ENCODE measurements around the gene HHLA2. TPM values are rescaled to one million over a fixed set of nuclear protein-coding genes. Genes with fewer than 3 reads are reported as not detected.

Gene HHLA2
- total RNA-seq, 1 experiment from 2014 or later = not detected

DNA sequence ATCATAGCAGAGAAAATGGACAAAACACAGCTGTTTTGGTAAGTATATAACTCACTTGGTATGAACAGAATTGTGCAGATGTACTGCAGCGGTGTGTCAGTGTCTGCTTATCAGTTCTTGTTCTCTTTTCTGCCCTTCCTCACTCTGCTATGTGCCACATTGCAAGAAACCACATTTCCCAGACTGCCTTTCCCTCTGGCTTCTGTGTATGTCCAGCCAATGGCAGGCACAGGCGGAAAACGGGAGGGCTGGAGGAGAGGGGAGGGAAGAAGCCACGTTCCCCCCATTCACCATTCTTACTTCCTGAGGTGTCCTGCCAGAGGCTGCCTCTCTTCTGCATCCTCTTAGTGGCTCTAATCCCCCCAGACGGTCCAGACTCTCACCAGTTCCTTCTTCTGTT, 15.4 kb downstream of the HHLA2 start:
- Histone ChIP-seq H3K4me3 (no peak overlapping the region), H3K36me3 (no peaks in the 10 kb centered on the region), H3K4me1 (replicated peaks) (no peaks in the 10 kb centered on the region), H3K27ac (no peak overlapping the region), H3K9me3 (replicated peaks) (0 out of 2 replicates have a peak, but pooled peaks cover 5% of the 10 kb centered on the region), H3K27me3 (replicated peaks) (0 out of 2 replicates have a peak, but pooled peaks cover 5% of the 10 kb centered on the region)
- no peak for DNase-seq (ENCODE audit: low read depth in 1 of 2, low spot score in 2 of 2)

DNA sequence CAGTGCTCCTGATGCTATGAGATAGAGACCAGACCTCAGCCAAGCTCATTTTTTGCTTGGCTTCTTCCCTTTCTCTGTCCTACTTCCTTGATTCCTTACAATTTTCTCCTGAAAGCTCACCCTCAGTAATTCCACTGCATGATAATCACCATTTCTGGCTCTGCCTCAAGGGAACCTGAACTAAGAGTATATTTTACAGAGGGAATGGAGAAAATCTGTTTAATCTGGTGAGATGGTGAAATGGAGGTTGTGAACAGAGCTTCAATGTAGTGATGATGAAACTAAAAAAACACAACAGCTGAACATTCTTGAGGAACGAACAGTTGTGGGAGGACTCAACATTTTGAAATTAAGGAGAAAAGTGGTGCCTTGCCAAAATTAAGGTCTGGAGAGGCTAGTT, 16.3 kb downstream of the HHLA2 start:
- DNase-seq (ENCODE audit: low read depth in 1 of 2, low spot score in 2 of 2) = no peak
- Histone ChIP-seq H3K4me1 (replicated peaks) (no peaks in the 10 kb centered on the region), H3K9me3 (replicated peaks) (0 out of 2 replicates have a peak, but pooled peaks cover 5% of the 10 kb centered on the region), H3K4me3 (no peak overlapping the region), H3K27ac (no peak overlapping the region), H3K36me3 (no peaks in the 10 kb centered on the region), H3K27me3 (replicated peaks) (0 out of 2 replicates have a peak, but pooled peaks cover 5% of the 10 kb centered on the region)

DNA sequence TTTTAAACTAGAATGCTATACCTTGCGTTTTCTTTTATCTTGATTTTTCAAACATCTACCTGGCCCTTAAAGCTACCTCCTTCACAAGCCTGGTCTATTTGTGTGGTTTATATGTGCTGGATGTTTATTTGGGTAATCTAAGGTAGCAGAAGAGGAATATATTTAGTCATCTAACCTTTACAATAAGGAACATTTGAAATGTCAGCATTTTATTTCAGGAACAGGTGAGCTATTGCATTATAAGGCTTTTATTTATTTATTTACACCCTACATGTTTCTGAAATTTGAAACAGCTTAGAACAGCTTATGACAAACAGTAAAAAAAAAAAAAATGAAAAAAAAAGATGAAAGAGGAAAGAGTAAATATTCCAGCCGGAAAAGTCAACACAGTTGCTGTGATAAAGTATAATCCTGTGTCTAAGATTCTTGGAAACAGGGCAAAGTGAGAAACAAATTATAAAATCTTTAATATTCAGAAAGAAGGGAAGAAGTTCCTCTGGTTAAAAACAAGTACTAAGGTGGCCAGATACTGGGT, 19.5 kb downstream of the HHLA2 start:
- Histone ChIP-seq H3K4me1 (replicated peaks) (no peaks in the 10 kb centered on the region), H3K36me3 (no peaks in the 10 kb centered on the region)

DNA sequence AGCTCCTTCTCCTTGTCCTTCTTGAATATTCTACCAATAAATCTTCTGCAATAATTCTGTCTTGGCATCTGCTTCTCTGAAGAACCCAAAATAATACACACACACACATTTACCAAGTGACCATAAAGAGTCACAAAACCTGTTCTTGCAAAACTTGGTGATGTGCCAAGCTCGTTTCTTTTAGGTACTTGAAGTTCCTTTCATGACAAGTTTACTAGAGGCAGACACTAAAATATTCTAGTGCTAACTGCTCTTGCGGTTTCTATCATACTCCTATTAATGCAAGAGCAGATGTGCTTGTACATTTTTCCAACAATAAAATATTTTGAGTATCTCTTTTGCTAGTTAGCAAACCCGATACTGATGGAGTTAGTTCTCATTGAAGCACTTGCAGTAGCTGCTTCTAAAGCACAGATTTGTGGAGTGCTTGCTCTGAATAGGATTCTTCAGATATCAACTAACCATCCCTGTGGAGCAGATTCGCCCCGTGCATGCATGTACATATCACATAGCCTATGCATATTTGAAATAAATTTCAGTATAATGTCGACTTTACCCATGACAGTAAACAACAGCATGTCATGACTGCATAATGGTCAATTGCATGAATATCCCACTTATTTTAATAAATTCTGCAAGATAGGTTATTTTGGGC, 23.2 kb downstream of the HHLA2 start:
- DNase-seq (ENCODE audit: low read depth in 1 of 2, low spot score in 2 of 2) = no peak
- Histone ChIP-seq H3K4me3 (no peak overlapping the region), H3K27ac (no peak overlapping the region), H3K27me3 (replicated peaks) (no peaks in the 10 kb centered on the region), H3K4me1 (replicated peaks) (no peaks in the 10 kb centered on the region), H3K36me3 (no peaks in the 10 kb centered on the region), H3K9me3 (replicated peaks) (no peaks in the 10 kb centered on the region)

More for the DNA sequence above, 19.5 kb downstream of the HHLA2 start:
- Histone ChIP-seq H3K27ac (no peak overlapping the region), H3K27me3 (replicated peaks) (no peaks in the 10 kb centered on the region), H3K4me3 (no peak overlapping the region), H3K9me3 (replicated peaks) (no peaks in the 10 kb centered on the region)
- DNase-seq (ENCODE audit: low read depth in 1 of 2, low spot score in 2 of 2) = no peak

DNA sequence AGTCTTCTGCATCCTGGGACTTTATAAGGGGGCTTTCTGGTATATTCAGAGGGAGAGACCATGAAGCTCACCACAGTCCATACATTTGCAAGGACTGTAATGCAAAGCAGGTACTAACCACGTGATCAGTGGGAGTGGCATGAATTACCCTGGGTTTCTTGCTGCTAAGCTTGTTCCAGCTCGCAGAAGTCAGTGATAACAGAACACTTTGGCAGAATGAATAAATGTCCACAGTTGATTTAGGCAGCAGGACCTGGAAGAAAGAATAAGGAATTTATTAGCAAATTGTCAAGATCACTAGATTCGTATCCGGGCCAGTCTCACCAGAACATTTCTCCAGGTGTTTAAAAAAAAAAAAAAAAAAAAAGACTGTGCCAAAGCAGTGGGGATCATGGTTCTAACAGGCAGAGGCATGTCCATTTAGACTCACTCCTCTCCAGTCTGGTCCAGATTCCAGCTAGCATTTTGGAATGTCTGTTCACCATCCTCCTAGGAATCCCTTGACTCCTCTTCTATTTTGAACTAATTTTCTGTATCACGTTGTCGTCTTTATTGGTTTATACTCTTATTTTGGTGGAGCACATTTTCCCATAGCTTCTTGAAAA, 24.5 kb downstream of the HHLA2 start:
- no peak overlapping the region for H3K27ac ChIP-seq
- no peaks in the 10 kb centered on the region for H3K4me1 ChIP-seq (replicated peaks)
- no peaks in the 10 kb centered on the region for H3K27me3 ChIP-seq (replicated peaks)
- H3K9me3 ChIP-seq (replicated peaks) = no peaks in the 10 kb centered on the region
- no peak overlapping the region for H3K4me3 ChIP-seq
- H3K36me3 ChIP-seq = no peaks in the 10 kb centered on the region
- DNase-seq (ENCODE audit: low read depth in 1 of 2, low spot score in 2 of 2) = no peak

DNA sequence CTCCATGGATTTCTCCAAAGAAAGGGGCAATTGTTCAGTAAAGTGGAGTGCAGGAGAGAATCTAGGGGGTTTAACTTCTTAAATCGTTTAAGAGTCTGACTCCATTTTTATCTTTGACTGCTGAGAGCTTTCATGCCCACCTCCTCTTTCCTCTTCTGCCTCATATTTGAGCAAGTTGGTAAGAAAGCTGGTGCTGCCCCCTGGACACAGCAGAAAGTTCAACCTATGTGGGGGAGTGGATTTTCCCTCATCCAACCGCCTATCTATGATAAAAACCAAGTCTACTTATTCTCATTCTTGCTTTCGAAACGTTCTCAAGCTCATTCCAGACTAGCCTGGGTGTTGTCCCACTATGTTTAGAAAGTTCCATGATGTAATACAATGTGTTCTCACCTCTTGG, 26.0 kb downstream of the HHLA2 start:
- H3K27me3 ChIP-seq (replicated peaks) = no peaks in the 10 kb centered on the region
- H3K36me3 ChIP-seq = no peaks in the 10 kb centered on the region
- no peak for DNase-seq (ENCODE audit: low read depth in 1 of 2, low spot score in 2 of 2)
- H3K4me3 ChIP-seq = no peak overlapping the region
- H3K4me1 ChIP-seq (replicated peaks) = no peaks in the 10 kb centered on the region
- H3K27ac ChIP-seq = no peak overlapping the region
- 0 out of 2 replicates have a peak, but pooled peaks cover 2% of the 10 kb centered on the region for H3K9me3 ChIP-seq (replicated peaks)

DNA sequence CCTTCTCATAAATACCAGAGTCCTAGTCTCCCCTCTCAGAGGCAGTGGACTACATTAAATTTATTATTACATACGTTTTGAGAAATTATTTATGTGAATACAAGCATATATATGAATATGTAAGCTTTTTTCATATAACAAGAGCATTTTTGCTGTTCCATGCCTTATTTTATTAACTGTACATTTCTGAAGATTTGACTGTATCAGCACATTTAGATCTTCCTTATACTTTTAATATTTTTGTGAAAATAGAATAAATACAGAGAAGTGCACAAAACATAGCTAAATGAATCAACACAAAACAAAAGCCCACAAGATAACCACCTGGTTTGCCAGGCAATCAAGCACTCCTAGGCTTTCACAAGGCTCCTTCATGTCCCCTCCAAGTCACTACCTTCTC, 27.8 kb downstream of the HHLA2 start:
- Histone ChIP-seq H3K4me3 (no peak overlapping the region), H3K9me3 (replicated peaks) (0 out of 2 replicates have a peak, but pooled peaks cover 2% of the 10 kb centered on the region), H3K27ac (no peak overlapping the region), H3K27me3 (replicated peaks) (no peaks in the 10 kb centered on the region), H3K36me3 (no peaks in the 10 kb centered on the region), H3K4me1 (replicated peaks) (no peaks in the 10 kb centered on the region)
- no peak for DNase-seq (ENCODE audit: low read depth in 1 of 2, low spot score in 2 of 2)

DNA sequence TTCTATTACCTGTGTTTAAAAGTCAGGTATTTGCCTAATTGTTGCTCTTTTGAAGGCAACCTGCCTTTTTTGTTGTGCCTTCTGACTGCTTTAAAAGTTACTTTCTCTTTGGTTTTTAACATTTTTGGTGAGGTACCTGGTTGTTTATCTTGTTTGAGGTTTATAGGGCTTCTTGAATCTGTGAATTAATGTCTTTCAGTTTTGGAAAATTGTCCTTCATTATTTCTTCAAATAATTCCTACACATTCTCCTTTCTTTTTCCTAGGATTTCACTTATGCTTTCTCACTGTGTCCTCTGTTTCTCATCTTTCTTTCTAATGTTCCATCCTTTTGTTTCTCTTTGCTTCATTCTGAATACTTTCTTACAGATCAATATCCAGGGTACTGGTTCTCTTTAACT, 30.8 kb downstream of the HHLA2 start:
- Histone ChIP-seq H3K27ac (no peak overlapping the region), H3K36me3 (no peaks in the 10 kb centered on the region), H3K4me1 (replicated peaks) (no peaks in the 10 kb centered on the region), H3K9me3 (replicated peaks) (0 out of 2 replicates have a peak, but pooled peaks cover 2% of the 10 kb centered on the region), H3K27me3 (replicated peaks) (no peaks in the 10 kb centered on the region), H3K4me3 (no peak overlapping the region)
- DNase-seq (ENCODE audit: low read depth in 1 of 2, low spot score in 2 of 2) = no peak

DNA sequence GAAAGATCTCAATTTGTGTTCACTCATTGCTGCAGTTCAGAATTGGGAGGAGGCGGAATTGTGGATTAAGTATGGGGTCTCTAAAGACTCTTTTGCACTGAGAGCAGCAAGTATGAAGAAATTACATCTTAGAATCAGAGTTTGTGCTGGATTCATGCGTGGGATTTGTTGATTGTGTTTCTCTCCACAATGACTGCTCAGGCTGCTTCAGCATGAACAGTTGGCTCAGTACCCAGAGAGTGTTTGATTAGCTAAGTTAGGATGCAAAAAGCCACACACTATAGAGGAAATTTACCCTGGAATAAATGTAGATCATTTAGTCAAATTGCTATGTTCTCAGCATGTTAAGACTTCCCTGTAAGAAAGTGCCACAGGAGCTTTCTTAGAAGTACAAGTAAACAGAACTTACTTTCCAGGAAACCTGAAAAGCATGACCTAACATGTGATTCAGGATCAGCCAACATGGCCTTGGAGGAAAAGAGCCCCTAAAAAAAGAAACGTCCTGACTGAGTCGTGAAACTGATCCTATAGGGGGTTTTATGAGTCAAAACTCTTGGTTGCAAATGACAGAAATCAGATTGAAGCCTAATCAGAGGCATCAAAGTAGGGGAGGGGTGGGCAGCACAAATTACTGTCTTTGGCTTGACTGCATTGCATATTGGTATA, 32.6 kb downstream of the HHLA2 start:
- Histone ChIP-seq H3K4me3 (no peak overlapping the region), H3K36me3 (no peaks in the 10 kb centered on the region), H3K27me3 (replicated peaks) (no peaks in the 10 kb centered on the region), H3K9me3 (replicated peaks) (0 out of 2 replicates have a peak, but pooled peaks cover 2% of the 10 kb centered on the region), H3K4me1 (replicated peaks) (no peaks in the 10 kb centered on the region), H3K27ac (no peak overlapping the region)
- no peak for DNase-seq (ENCODE audit: low read depth in 1 of 2, low spot score in 2 of 2)

DNA sequence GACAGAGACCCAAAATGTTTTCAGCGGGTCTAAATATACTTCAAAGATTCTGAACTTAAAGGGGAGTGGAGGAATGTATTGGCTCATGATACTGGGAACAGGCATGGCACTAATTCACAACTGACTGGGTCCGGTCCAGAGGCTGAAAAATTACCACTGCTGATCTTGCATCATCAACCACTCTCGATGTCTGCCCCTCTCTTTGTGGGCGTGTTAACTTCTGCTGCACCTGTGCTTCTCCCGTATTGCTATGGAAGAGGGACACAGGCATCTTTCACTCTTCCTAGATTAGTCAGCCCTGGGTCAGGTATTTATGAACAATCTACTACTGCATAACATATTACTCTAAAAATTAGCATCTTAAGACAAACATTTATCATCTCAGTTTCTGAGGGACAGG, 33.2 kb downstream of the HHLA2 start:
- Histone ChIP-seq H3K4me3 (no peak overlapping the region), H3K27ac (no peak overlapping the region), H3K9me3 (replicated peaks) (0 out of 2 replicates have a peak, but pooled peaks cover 2% of the 10 kb centered on the region), H3K4me1 (replicated peaks) (no peaks in the 10 kb centered on the region), H3K36me3 (no peaks in the 10 kb centered on the region), H3K27me3 (replicated peaks) (no peaks in the 10 kb centered on the region)
- no peak for DNase-seq (ENCODE audit: low read depth in 1 of 2, low spot score in 2 of 2)

DNA sequence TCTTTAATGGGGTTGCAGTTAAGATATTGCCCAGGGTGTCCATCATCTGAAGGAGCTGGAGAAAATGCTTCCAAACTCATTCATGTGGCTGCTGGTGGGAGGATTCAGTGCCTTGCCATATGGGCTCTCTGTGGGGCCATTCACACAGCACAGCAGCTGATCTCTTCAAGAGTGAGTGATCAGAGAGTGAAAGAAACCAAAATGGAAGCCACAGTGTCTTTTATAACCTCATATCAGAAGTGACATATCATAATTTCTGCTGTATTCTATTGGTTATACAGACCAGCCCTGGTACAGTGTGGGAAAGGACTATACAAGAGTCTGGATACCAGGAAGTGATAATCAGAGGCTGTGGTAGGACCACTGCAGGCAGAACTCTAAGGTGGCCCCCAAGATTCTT, 33.6 kb downstream of the HHLA2 start:
- no peaks in the 10 kb centered on the region for H3K4me1 ChIP-seq (replicated peaks)
- H3K9me3 ChIP-seq (replicated peaks) = 0 out of 2 replicates have a peak, but pooled peaks cover 2% of the 10 kb centered on the region
- H3K4me3 ChIP-seq = no peak overlapping the region
- no peak overlapping the region for H3K27ac ChIP-seq
- no peaks in the 10 kb centered on the region for H3K36me3 ChIP-seq
- DNase-seq (ENCODE audit: low read depth in 1 of 2, low spot score in 2 of 2) = no peak
- H3K27me3 ChIP-seq (replicated peaks) = no peaks in the 10 kb centered on the region

DNA sequence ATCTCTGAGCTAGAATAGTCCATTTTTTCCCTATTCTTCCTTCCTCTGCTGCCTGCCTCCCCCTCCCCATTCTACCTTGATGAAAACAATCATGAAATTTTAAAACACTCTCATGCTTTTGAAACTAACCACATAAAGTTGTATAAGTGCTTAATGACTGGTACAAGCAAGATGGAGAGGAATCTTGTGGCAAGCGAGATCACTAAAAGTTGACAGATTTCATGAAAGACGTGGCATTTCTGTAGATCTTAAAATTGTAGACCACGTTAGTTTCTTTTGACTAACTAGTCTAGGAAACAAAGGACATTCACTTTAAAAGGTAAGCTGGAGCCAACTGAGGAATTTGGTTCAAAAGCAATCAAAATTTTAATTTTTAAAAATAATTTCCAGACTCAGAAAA, 35.4 kb downstream of the HHLA2 start:
- no peak for DNase-seq (ENCODE audit: low read depth in 1 of 2, low spot score in 2 of 2)
- H3K27me3 ChIP-seq (replicated peaks) = no peaks in the 10 kb centered on the region
- H3K4me1 ChIP-seq (replicated peaks) = no peaks in the 10 kb centered on the region
- H3K36me3 ChIP-seq = no peaks in the 10 kb centered on the region
- H3K9me3 ChIP-seq (replicated peaks) = no peaks in the 10 kb centered on the region
- no peak overlapping the region for H3K4me3 ChIP-seq
- H3K27ac ChIP-seq = no peak overlapping the region

DNA sequence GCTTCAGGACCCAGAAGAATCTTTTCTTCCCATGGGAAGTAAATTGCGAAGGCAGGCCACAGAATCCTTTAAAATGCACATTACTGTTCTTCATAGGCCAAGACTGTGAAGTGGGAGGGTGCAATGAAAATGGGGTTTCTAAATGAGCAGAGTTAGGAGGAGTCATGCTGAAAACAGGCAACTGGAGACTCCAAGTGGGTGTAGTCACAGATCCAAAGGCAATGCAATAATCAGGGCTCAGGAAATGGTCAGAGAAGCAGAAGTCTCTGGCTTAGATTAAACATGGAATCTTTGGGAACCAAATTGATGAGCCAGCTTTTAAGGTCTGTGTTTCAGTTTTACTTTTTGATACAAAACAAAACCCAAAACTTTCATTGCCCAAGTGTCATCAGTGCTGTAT, 37.6 kb downstream of the HHLA2 start:
- H3K9me3 ChIP-seq (replicated peaks) = no peaks in the 10 kb centered on the region
- no peaks in the 10 kb centered on the region for H3K36me3 ChIP-seq
- no peak overlapping the region for H3K4me3 ChIP-seq
- no peak overlapping the region for H3K27ac ChIP-seq
- no peaks in the 10 kb centered on the region for H3K27me3 ChIP-seq (replicated peaks)
- no peaks in the 10 kb centered on the region for H3K4me1 ChIP-seq (replicated peaks)
- DNase-seq (ENCODE audit: low read depth in 1 of 2, low spot score in 2 of 2) = no peak

DNA sequence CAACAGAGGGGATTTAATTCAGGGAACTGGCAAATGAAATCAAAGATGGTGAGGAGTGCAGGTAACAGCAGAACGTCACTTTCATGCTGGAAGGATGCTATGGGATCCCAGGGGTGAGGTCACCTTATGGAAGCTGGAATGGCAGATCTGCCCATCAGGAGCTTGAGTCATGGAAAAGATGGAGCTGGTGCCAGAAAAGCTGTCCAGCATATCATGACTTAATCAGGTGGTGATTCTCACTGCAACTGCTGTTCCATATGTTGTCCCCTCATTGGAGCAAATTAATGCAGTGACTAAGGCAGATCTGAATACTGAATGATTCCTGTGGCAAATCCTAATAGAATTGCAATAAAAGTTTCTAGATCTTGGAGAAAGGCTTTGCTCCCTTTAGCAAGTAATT, 38.4 kb downstream of the HHLA2 start:
- DNase-seq (ENCODE audit: low read depth in 1 of 2, low spot score in 2 of 2) = no peak
- Histone ChIP-seq H3K36me3 (no peaks in the 10 kb centered on the region), H3K27ac (no peak overlapping the region)

More for the DNA sequence above, 38.4 kb downstream of the HHLA2 start:
- no peaks in the 10 kb centered on the region for H3K27me3 ChIP-seq (replicated peaks)
- H3K4me3 ChIP-seq = no peak overlapping the region
- no peaks in the 10 kb centered on the region for H3K4me1 ChIP-seq (replicated peaks)
- H3K9me3 ChIP-seq (replicated peaks) = no peaks in the 10 kb centered on the region
